Measurements from ENCODE around the gene RPL10L.

The RPL10L gene

DNA sequence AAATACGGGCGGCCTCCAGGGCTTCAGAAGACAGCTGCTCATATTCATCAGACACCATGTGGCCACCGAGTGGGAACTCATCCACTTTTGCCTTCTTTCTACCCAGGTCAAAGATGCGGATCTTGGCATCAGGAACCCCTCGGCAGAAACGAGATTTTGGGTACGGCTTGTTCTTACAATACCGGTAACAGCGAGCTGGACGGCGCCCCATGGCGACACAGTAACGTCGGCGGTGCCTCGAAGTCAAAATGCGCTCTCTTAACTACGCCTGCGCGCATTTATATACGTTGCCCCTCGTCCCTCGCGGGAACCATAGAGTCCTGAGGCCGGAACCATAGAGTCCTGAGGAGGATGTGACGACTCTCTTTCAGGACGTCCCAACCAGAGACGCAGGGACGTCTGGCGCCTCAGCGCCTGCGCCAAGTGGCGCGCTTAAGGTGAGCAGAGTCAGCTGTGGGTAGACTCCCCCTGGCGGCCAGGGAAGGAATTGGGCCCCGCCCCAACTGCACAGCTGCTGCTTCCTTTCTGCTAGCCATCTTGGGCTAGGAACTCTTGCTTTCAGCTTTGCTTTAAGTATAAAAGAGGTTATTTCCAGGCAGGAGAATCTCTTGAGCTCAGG, at the start of gene RPL10L:
TSS of gene RPL10L (minus strand) at position 256 of the 619 bp plus-strand sequence. CDS start at position 211, 45 bp downstream.
- DNase-seq, result no peak

DNA sequence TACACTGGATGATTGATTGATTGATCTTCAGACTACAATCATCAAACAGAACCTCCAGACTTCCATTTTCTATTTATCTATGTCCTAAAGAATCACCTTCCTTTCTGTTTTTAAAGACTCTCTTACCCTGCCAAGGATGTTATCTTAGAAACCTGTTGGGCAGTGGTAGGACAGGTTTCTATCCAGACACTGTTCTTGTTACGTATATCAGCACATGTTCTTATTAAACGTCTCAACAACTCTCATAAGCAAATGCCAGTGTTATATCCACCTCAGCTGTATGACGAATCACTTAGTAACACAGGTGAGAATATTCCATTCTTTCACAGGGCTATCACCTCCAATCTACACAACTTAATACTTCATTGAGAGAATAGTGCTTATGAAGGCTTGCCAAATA, 40.2 kb upstream of the RPL10L start:
- no peak for DNase-seq

DNA sequence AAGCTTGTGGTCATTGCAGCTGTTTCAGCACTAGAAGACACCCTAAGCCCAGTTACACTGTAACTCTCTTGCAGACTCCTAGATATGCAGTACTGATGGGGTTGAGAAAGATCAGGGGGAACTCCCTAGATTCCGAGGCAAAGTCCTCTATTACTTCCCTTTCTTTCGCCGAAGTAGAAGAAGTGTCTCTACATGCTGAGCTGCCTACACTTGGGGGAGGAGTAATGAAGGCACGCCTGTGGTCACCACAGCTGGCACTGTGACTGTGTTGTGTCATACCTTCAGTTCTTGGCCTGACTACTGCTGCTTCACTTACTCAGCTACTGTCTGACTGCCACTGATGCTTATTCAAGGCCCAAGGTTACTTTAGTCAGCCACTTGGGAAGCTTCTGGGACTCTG, 35.1 kb upstream of the RPL10L start:
- no peak for DNase-seq

DNA sequence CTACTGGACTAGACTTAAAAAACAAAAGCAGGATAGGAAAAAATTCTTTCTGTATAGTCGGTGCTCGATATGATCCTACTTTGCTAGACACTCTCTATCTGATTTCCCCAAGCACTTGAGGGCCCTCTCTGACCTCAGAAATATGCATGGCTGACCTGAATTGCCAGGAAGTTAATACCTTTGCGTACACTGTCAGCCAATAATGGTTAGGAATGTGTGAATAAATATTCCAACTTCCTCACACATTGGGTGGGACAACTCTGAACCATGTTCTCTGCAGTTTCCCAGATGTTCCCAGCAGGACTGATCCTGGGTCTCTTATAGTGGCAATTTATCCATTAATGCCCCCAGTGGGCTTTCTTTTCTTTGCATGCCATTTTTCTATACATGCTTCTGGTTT, 20.5 kb upstream of the RPL10L start:
- DNase-seq, result no peak

DNA sequence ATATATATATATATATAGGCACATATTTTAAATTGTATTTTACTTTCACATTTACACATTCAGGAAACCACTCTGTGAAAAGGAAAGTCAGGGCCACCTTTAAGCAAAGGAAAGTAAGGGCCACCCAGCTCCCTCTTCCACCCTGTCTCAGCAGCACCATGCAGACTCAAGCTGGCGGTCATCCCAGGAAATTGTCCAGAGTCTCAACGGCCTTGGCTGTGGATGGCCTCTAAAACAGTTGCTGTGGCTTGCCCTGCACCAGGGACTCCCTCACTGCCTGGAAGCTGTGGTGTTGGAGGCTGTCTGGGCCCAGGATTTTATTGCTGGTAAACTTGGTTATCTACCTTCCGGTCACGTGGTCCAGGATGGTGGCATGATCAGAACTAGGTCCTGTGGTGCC, 11.8 kb upstream of the RPL10L start:
- DNase-seq, result no peak

DNA sequence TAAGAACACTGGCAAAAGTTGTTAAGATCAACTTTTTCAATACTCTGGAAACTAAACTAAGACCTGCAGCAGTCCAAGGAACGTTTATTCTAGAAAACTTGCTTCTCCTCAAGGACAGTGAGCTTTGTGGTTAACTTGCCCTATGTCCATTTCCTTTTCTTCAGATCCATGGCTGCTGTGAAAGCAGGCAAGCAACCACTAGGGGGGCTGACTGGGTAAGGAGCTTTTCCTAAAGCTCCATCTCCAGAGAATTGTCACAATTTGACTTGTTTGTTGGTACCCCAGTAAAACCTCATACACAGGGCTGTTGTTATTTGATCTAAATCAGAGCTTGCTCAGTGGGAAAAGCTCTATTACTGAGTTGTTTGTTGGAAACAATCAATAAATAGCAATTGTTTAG, 10.1 kb upstream of the RPL10L start:
- DNase-seq, result no peak

DNA sequence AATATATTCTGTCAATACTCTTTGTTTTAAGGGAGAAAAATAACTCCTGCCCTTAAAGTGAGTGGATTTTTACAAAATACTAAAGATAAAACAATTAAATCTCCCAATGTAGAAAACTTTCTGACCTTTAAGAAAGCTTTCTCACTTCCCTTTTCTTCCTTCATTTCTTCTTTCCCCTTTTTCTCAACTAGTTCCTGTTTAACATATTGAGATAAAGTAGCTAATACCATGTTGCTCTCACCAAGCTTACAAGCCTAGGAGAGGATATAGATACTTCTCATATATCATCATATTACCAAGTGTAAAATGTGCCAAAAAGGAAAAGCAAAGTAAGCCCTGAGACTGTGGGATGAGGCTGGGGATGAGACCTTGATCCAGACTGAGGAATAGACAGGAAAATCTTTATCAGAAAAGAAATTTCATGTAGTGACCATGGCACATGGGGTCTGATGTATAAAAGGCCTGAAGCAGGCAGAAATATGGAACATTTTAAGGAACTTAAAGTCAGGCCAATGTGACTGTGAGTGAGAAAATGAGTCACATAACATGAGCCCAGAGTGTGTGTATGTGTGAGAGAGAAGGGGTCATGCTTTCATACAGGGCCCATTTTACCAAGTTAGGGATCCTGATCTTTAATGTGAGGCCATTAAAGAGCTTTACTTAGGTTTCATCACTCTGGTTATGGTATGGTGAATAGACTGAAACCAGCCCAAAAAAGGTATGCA, 1.6 kb upstream of the RPL10L start:
- no peak for DNase-seq

DNA sequence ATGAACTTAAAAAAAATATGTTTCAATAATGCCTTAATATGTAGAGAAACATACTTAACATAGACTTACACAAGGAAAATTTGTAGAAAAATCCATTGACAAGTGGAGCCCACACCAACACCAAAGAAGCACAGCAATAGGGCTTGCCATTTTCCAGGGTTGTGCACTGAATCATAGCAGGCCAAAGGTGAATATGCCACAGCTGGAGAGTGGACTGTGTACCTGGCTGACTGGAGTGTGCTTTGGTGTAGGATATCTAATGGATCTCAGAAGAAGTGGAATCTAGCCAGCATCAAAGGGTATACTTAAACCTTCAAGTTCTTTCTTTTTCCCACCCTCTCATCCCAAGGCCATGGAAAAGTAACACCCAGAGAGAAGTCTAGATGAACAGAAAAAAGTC, 4.8 kb downstream of the RPL10L start:
- no peak for DNase-seq

DNA sequence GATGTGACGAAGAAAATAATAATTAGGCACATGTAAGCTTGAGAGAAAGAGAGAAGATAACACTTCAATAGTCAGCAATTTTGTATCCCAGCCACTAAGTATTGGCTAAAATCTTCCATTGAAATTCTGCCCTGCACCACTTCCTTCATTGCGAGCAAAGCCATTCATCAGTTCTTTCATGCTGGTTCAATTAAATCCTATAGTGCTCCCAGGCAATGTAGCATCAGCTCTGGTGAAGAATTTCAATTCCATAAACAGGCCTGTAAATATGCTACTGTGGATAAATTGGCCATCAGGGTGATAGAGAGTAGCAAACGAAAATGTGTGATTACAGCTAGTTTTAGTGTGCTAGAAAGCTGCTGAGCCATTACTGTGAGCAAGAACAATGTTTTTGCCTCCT, 24.7 kb downstream of the RPL10L start:
- DNase-seq, result no peak
